Measurements from ENCODE around the gene KIF19.
"Not testable (repeated sequence)": the region's sequence is repeated elsewhere in the genome, so short reads cannot be mapped to it uniquely, and the experiment has no call there.

The KIF19 gene

GRCh38 chr17:74325743-74326379 lies at the start of gene KIF19:
Gene KIF19, plus strand, starts transcription at chr17:74326226. Its CDS starts 124 bp downstream, at chr17:74326350.
- DNase-seq = peak in 1 of 3 experiments; percentile 69

- DNase-seq = no peak
Observed at GRCh38 chr17:74276541-74277009, 49.5 kb upstream of the KIF19 start.

- no peak for DNase-seq
Observed at GRCh38 chr17:74277935-74278334, 48.1 kb upstream of the KIF19 start.

GRCh38 chr17:74279617-74280016 lies 46.4 kb upstream of the KIF19 start:
- DNase-seq = not testable (repeated sequence)

- DNase-seq = no peak
Observed at GRCh38 chr17:74280093-74280513, 45.9 kb upstream of the KIF19 start.

- DNase-seq = no peak
Observed at GRCh38 chr17:74281799-74282198, 44.2 kb upstream of the KIF19 start.

- DNase-seq = not testable (repeated sequence)
Observed at GRCh38 chr17:74282274-74282586, 43.8 kb upstream of the KIF19 start.

GRCh38 chr17:74282587-74283370 lies 43.2 kb upstream of the KIF19 start:
- no peak for DNase-seq

GRCh38 chr17:74283371-74283673 lies 42.7 kb upstream of the KIF19 start:
- no peak for DNase-seq

GRCh38 chr17:74287031-74287602 lies 38.9 kb upstream of the KIF19 start:
- DNase-seq = no peak

- no peak for DNase-seq
Observed at GRCh38 chr17:74288785-74289184, 37.2 kb upstream of the KIF19 start.

GRCh38 chr17:74289688-74290087 lies 36.3 kb upstream of the KIF19 start:
- DNase-seq = no peak

GRCh38 chr17:74290340-74290739 lies 35.7 kb upstream of the KIF19 start:
- no peak for DNase-seq

GRCh38 chr17:74292495-74292894 lies 33.5 kb upstream of the KIF19 start:
- DNase-seq = no peak

GRCh38 chr17:74295625-74296547 lies 30.1 kb upstream of the KIF19 start:
- no peak for DNase-seq

- peak; percentile 34 to 74 (median 38) for DNase-seq
Observed at GRCh38 chr17:74296548-74296936, 29.5 kb upstream of the KIF19 start.

GRCh38 chr17:74297941-74298340 lies 28.1 kb upstream of the KIF19 start:
- DNase-seq = no peak

GRCh38 chr17:74298778-74299177 lies 27.2 kb upstream of the KIF19 start:
- no peak for DNase-seq

GRCh38 chr17:74299226-74300009 lies 26.6 kb upstream of the KIF19 start:
- no peak for DNase-seq

GRCh38 chr17:74303305-74303704 lies 22.7 kb upstream of the KIF19 start:
- peak in 1 of 3 experiments; percentile 40 for DNase-seq

- no peak for DNase-seq
Observed at GRCh38 chr17:74304184-74304583, 21.8 kb upstream of the KIF19 start.
